NCI-H460 (cell line): Measurements from ENCODE around the gene FGD3. TPM values are rescaled to one million over a fixed set of nuclear protein-coding genes. Genes with fewer than 3 reads are reported as not detected.

Experiments used
- DNase-seq: peaks from one replicate; pipeline ENCODE4 v3.0.0-alpha.2; 2016; ENCODE audit warnings: low read depth; ENCODE audit errors: extremely low read depth
- total RNA-seq: library from RNA; depleted of rRNA; stranded (reverse); fragments of >200 nt; shearing (Covaris generic); gene quantifications from 2 replicates; pipeline ENCODE4 v1.2.3, GENCODE V29; 2014

FGD3 gene
- total RNA-seq, 1 experiment from 2014 or later = 1.1 TPM

GRCh38 chr9:93064392-93065134 is 117.2 kb downstream of the FGD3 start:
- no peak for DNase-seq

- DNase-seq = no peak
Measured at GRCh38 chr9:93065135-93065720, 117.9 kb downstream of the FGD3 start.

GRCh38 chr9:93066978-93067603 is 119.8 kb downstream of the FGD3 start:
- DNase-seq = no peak

GRCh38 chr9:93068956-93069355 is 121.6 kb downstream of the FGD3 start:
- DNase-seq = no peak

- peak; percentile 37 for DNase-seq
Measured at GRCh38 chr9:93071464-93071863, 124.1 kb downstream of the FGD3 start.

- no peak for DNase-seq
Measured at GRCh38 chr9:93072383-93072795, 125.1 kb downstream of the FGD3 start.

GRCh38 chr9:93076101-93076791 is 128.9 kb downstream of the FGD3 start:
- DNase-seq = no peak

GRCh38 chr9:93076792-93077128 is 129.4 kb downstream of the FGD3 start:
- DNase-seq = no peak

- no peak for DNase-seq
Measured at GRCh38 chr9:93077367-93077766, 130.0 kb downstream of the FGD3 start.

- no peak for DNase-seq
Measured at GRCh38 chr9:93077811-93078210, 130.5 kb downstream of the FGD3 start.

GRCh38 chr9:93079371-93079770 is 132.0 kb downstream of the FGD3 start:
- no peak for DNase-seq

GRCh38 chr9:93080406-93080805 is 133.1 kb downstream of the FGD3 start:
- no peak for DNase-seq

GRCh38 chr9:93081081-93081529 is 133.8 kb downstream of the FGD3 start:
- DNase-seq = no peak

- DNase-seq = no peak
Measured at GRCh38 chr9:93081931-93082330, 134.6 kb downstream of the FGD3 start.

- DNase-seq = no peak
Measured at GRCh38 chr9:93082841-93083411, 135.6 kb downstream of the FGD3 start.

- DNase-seq = no peak
Measured at GRCh38 chr9:93083592-93084470, 136.5 kb downstream of the FGD3 start.

GRCh38 chr9:93084471-93084881 is 137.2 kb downstream of the FGD3 start:
- DNase-seq = no peak

GRCh38 chr9:93085676-93086075 is 138.4 kb downstream of the FGD3 start:
- DNase-seq = no peak
